ENCODE data around the gene GABRG3. TPM values are rescaled to one million over a fixed set of nuclear protein-coding genes. Genes with fewer than 3 reads are reported as not detected.
"Not testable (repeated sequence)": the region's sequence is repeated elsewhere in the genome, so short reads cannot be mapped to it uniquely, and the experiment has no call there.

The GABRG3 gene
- total RNA-seq, 2 donors from 2014 or later: not detected

GRCh38 chr15:27167738-27168137 lies 196.8 kb downstream of the GABRG3 start:
- Mint-ChIP-seq H3K27ac (no peak overlapping the region), H3K4me3 (no peak overlapping the region), H3K4me1 (ENCODE audit: low read depth in 2 of 2) (peaks cover 0 to 2% of the 10 kb centered on the region in 2 donors), H3K36me3 (no peaks in the 10 kb centered on the region), H3K9me3 (peaks cover 26% of the 10 kb centered on the region), H3K27me3 (no peaks in the 10 kb centered on the region)
- ATAC-seq (no peak), DNase-seq (ENCODE audit: low spot score) (no peak)

- ATAC-seq: no peak
- H3K9me3 Mint-ChIP-seq: peaks cover 13% of the 10 kb centered on the region
These were observed 199.9 kb downstream of the GABRG3 start for GRCh38 chr15:27170851-27171250.

DNA sequence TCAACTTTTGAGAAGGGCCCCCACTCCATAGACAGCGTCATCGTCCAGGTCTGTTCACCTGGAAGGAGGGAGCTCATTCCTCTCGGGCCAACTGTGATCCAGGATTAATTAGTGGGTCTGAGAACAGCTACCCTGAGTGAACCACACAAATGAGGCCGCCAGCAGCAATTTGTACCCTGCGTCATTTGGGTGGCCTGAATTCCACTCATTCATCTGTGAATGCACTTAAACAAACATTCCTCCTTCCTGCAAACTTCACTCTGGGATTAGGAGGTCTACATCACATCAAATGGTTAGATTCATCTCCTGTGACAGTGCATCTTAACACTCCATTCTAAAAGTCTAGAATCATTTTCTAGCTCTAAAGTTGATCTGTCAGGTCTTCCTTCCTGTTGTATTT lies 201.8 kb downstream of the GABRG3 start:
- Mint-ChIP-seq H3K27ac (no peak overlapping the region), H3K36me3 (no peaks in the 10 kb centered on the region), H3K9me3 (peaks cover 24% of the 10 kb centered on the region), H3K4me1 (ENCODE audit: low read depth in 2 of 2) (no peaks in the 10 kb centered on the region), H3K4me3 (no peak overlapping the region), H3K27me3 (no peaks in the 10 kb centered on the region)
- ATAC-seq (no peak), DNase-seq (ENCODE audit: low spot score) (no peak)

More at GRCh38 chr15:27170851-27171250, 199.9 kb downstream of the GABRG3 start:
- Mint-ChIP-seq H3K4me3 (no peak overlapping the region), H3K27ac (no peak overlapping the region), H3K4me1 (ENCODE audit: low read depth in 2 of 2) (no peaks in the 10 kb centered on the region), H3K27me3 (no peaks in the 10 kb centered on the region), H3K36me3 (no peaks in the 10 kb centered on the region)
- no peak for DNase-seq (ENCODE audit: low spot score)

GRCh38 chr15:27175472-27176153 lies 204.6 kb downstream of the GABRG3 start:
- H3K9me3 Mint-ChIP-seq: peaks cover 31% of the 10 kb centered on the region

DNA sequence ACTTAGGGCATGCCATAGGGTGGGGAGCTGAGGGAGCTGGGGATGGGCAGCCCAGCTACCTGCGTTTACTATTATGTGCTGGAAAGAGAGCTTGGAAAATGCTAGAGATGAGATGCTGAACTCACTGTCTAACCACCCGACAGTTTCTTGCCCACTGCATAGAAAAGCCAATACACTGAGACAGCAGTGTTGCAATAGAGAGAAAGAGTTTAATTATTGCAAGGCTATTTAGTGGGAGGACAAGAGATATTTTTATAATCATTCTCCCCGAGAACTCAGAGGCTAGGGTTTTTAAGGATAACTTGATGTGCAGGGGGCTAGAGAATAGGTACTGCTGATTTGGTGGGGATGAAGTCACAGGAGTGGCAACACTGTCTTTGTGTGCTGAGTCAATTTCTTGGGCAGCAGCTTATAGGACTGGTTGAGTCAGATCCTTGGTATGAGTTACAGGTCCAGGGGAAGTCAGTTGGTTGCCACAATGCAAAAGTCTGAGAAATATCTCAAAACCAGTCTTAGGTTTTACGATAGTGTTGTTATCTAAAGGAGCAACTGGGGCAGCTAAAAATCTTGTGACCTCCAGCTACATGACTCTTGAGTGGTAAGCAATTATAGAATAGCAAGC lies 205.9 kb downstream of the GABRG3 start:
- Mint-ChIP-seq H3K27me3 (no peaks in the 10 kb centered on the region), H3K9me3 (peaks cover 37% of the 10 kb centered on the region), H3K4me1 (ENCODE audit: low read depth in 2 of 2) (no peaks in the 10 kb centered on the region), H3K36me3 (no peaks in the 10 kb centered on the region), H3K4me3 (no peak overlapping the region), H3K27ac (no peak overlapping the region)
- DNase-seq (ENCODE audit: low spot score) (no peak), ATAC-seq (no peak)

More at GRCh38 chr15:27175472-27176153, 204.6 kb downstream of the GABRG3 start:
- ATAC-seq: no peak
- Mint-ChIP-seq H3K27me3 (no peaks in the 10 kb centered on the region), H3K36me3 (no peaks in the 10 kb centered on the region), H3K27ac (no peak overlapping the region), H3K4me1 (ENCODE audit: low read depth in 2 of 2) (no peaks in the 10 kb centered on the region), H3K4me3 (no peak overlapping the region)
- no peak for DNase-seq (ENCODE audit: low spot score)

DNA sequence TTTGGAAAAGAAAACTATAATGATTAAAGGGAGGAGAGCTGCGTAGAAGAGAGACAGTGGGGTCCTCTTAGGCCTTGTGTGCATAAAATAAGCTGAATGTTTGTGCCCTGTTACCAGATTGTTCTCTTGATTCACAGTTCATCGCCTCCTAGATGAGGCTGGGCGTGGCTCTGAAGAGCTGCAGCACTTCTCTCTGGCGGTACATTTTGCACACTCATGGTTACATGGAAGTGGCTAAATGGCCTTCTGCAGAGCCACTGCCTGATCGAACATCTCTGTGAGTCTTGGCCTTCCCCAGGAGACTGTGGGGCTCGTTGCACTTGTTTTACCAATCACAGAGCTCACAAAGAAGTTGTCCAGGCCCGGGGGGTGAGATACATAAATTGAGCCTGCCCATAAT lies 208.8 kb downstream of the GABRG3 start:
- Mint-ChIP-seq H3K27me3 (no peaks in the 10 kb centered on the region), H3K36me3 (no peaks in the 10 kb centered on the region), H3K27ac (no peak overlapping the region), H3K4me1 (ENCODE audit: low read depth in 2 of 2) (no peaks in the 10 kb centered on the region), H3K9me3 (peaks cover 36% of the 10 kb centered on the region), H3K4me3 (no peak overlapping the region)
- no peak for ATAC-seq
- DNase-seq (ENCODE audit: low spot score): no peak

- H3K36me3 Mint-ChIP-seq: no peaks in the 10 kb centered on the region
- ATAC-seq: no peak
These were observed 211.7 kb downstream of the GABRG3 start for GRCh38 chr15:27182561-27183110.

DNA sequence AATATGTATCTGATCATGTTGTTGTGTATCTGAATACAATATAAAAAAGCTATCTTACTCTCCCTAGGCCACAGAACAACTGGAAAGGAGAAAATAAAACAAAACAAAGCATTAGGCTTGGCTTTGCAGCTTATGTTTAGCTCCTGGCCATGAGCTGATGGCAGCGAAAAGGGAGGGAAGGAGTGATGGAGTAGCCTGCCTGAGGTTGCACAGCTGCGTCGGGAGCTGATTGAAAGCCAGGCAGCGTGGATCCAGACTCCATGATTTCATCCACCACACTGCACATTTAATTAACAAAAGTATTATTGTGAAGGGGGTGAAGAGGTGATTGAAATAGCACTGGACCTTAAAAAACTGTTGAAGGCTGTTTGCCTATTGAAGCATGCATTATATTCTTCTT lies 212.2 kb downstream of the GABRG3 start:
- Mint-ChIP-seq H3K27me3 (no peaks in the 10 kb centered on the region), H3K4me1 (ENCODE audit: low read depth in 2 of 2) (no peaks in the 10 kb centered on the region), H3K36me3 (no peaks in the 10 kb centered on the region), H3K4me3 (no peak overlapping the region), H3K27ac (no peak overlapping the region), H3K9me3 (peaks cover 36% of the 10 kb centered on the region)
- ATAC-seq: no peak
- DNase-seq (ENCODE audit: low spot score): no peak

More at GRCh38 chr15:27182561-27183110, 211.7 kb downstream of the GABRG3 start:
- Mint-ChIP-seq H3K4me1 (ENCODE audit: low read depth in 2 of 2) (no peaks in the 10 kb centered on the region), H3K27ac (no peak overlapping the region), H3K27me3 (no peaks in the 10 kb centered on the region), H3K9me3 (peaks cover 37% of the 10 kb centered on the region), H3K4me3 (no peak overlapping the region)
- DNase-seq (ENCODE audit: low spot score): no peak

- H3K4me3 Mint-ChIP-seq; ATAC-seq; H3K27me3 Mint-ChIP-seq; H3K4me1 Mint-ChIP-seq (ENCODE audit: low read depth in 2 of 2); H3K27ac Mint-ChIP-seq; DNase-seq (ENCODE audit: low spot score): not testable (repeated sequence)
- Mint-ChIP-seq H3K36me3 (peaks cover 11% of the 10 kb centered on the region), H3K9me3 (peaks cover 16% of the 10 kb centered on the region)
These were observed 220.5 kb downstream of the GABRG3 start for GRCh38 chr15:27191515-27191914.

- no peak for DNase-seq (ENCODE audit: low spot score)
- Mint-ChIP-seq H3K9me3 (peaks cover 9% of the 10 kb centered on the region), H3K27ac (no peak overlapping the region), H3K36me3 (no peaks in the 10 kb centered on the region), H3K4me3 (no peak overlapping the region), H3K4me1 (ENCODE audit: low read depth in 2 of 2) (no peaks in the 10 kb centered on the region), H3K27me3 (no peaks in the 10 kb centered on the region)
- no peak for ATAC-seq
These were observed 225.7 kb downstream of the GABRG3 start for GRCh38 chr15:27196691-27197090.

GRCh38 chr15:27201425-27201824 lies 230.4 kb downstream of the GABRG3 start:
- DNase-seq (ENCODE audit: low spot score) (no peak), ATAC-seq (no peak)
- H3K4me1 Mint-ChIP-seq (ENCODE audit: low read depth in 2 of 2): no peaks in the 10 kb centered on the region
- H3K4me3 Mint-ChIP-seq: no peak overlapping the region
- peaks cover 18% of the 10 kb centered on the region for H3K9me3 Mint-ChIP-seq
- H3K36me3 Mint-ChIP-seq: peaks cover 5% of the 10 kb centered on the region
- no peak overlapping the region for H3K27ac Mint-ChIP-seq
- H3K27me3 Mint-ChIP-seq: no peaks in the 10 kb centered on the region

GRCh38 chr15:27210176-27210575 lies 239.2 kb downstream of the GABRG3 start:
- peaks cover 9% of the 10 kb centered on the region for H3K36me3 Mint-ChIP-seq
- H3K4me3 Mint-ChIP-seq: no peak overlapping the region
- no peak for ATAC-seq
- no peak overlapping the region for H3K27ac Mint-ChIP-seq
- H3K9me3 Mint-ChIP-seq: peaks cover 20% of the 10 kb centered on the region
- H3K4me1 Mint-ChIP-seq (ENCODE audit: low read depth in 2 of 2): no peaks in the 10 kb centered on the region
- DNase-seq (ENCODE audit: low spot score): no peak
- H3K27me3 Mint-ChIP-seq: no peaks in the 10 kb centered on the region

- Mint-ChIP-seq H3K27me3 (no peaks in the 10 kb centered on the region), H3K36me3 (no peaks in the 10 kb centered on the region), H3K4me1 (ENCODE audit: low read depth in 2 of 2) (no peaks in the 10 kb centered on the region), H3K27ac (no peak overlapping the region), H3K4me3 (no peak overlapping the region), H3K9me3 (peaks cover 6% of the 10 kb centered on the region)
- ATAC-seq: no peak
- DNase-seq (ENCODE audit: low spot score): no peak
These were observed 243.1 kb downstream of the GABRG3 start for GRCh38 chr15:27214032-27214431.

DNA sequence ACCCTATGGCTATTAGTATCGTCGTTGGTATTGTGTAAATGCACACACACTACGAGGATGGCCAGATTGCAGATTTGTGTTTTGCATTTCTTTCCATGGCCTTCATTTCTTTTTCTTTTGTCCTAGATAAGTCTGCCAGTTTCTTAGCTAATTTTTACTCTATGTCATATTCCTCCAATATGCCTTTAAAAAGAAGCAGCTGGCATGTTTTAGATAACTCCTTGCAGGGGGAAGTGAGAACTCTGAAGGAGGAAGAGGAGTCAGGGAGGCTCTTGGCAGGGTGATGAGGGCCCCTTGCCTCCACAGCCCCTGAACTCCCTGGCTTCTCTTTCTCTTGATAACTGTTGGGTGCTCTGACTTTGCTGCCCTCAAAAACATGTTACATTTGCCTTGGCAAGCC lies 244.0 kb downstream of the GABRG3 start:
- Mint-ChIP-seq H3K36me3 (no peaks in the 10 kb centered on the region), H3K4me1 (ENCODE audit: low read depth in 2 of 2) (no peaks in the 10 kb centered on the region), H3K9me3 (peaks cover 8% of the 10 kb centered on the region), H3K27ac (no peak overlapping the region), H3K4me3 (no peak overlapping the region), H3K27me3 (no peaks in the 10 kb centered on the region)
- no peak for DNase-seq (ENCODE audit: low spot score)
- no peak for ATAC-seq
